ENCODE measurements around the gene SYNDIG1. TPM values are rescaled to one million over a fixed set of nuclear protein-coding genes. Genes with fewer than 3 reads are reported as not detected.

Gene SYNDIG1
- total and polyA plus RNA-seq, 2 of the 4 experiments (the other 2 are of a cell fraction) = not detected

DNA sequence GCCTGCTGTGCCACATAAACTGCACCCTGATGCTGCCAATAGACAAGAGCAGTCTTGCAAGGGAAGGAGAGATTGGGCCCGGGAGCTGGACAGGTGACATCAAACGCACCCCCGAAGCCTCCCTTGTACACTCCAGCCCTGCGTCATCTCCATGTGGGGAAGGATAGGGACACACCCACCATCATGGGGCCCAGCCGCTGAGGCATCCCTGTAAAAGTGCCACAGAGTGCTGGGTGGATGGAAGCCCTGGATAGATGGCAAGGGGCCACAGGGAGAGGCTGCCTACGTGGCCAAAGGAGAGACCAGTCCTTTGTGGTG lies 117.1 kb downstream of the SYNDIG1 start:
- H2BK15ac ChIP-seq (ENCODE audit: low read depth, low read length) = no peak overlapping the region
- CTCF ChIA-PET = no interaction called here
- dilution Hi-C loops (cut with HindIII; ENCODE audit: low sequenced_read_pairs, unreplicated experiment) = no loop called here

More for the DNA sequence above, 117.1 kb downstream of the SYNDIG1 start:
- H3K56ac ChIP-seq (ENCODE audit: extremely low read depth, insufficient read depth, low read length) = no peak overlapping the region
- H2AK5ac ChIP-seq (ENCODE audit: low read depth, low read length) = no peak overlapping the region
- in situ Hi-C loops (cut with MboI; ENCODE audit: low sequenced_read_pairs) = no loop called here
- H3K27me3 ChIP-seq (ENCODE audit: control insufficient read depth, insufficient read depth, low read length) = peaks cover 12% of the 10 kb centered on the region
- no peak overlapping the region for H3K18ac ChIP-seq (ENCODE audit: low read depth, low read length)
- BruUV-seq (replicated peaks) = no TSS peak
- no peaks in the 10 kb centered on the region for H3K9me3 ChIP-seq (ENCODE audit: control insufficient read depth, insufficient read depth, low read length)
- H3K36me3 ChIP-seq (ENCODE audit: control insufficient read depth, insufficient read depth, low read length) = no peaks in the 10 kb centered on the region
- POLR2A ChIA-PET (ENCODE audit: unreplicated experiment) = no interaction called here
- no peak overlapping the region for H3K4me3 ChIP-seq (ENCODE audit: insufficient read depth, low read depth, low read length)
- DNase-seq (no peak), ATAC-seq (ENCODE audit: low read depth) (no peak)
- no peak overlapping the region for H4K5ac ChIP-seq (ENCODE audit: low read depth, low read length)
- H3K79me1 ChIP-seq (ENCODE audit: low read depth in 1 of 2, low read length in 2 of 2) = no peaks in the 10 kb centered on the region
- H3K4me1 ChIP-seq (ENCODE audit: control insufficient read depth, insufficient read depth, low read length) = no peaks in the 10 kb centered on the region
- H3K9me1 ChIP-seq (ENCODE audit: insufficient read depth, low read length) = no peaks in the 10 kb centered on the region
- TF ChIP-seq CHD1 (IDR thresholded peaks at IDR 0.05; ENCODE audit: low read depth, low read length) (no peak), MAZ (IDR thresholded peaks at IDR 0.05; ENCODE audit: borderline replicate concordance, low read depth, low read length) (no peak), POLR2A (IDR thresholded peaks at IDR 0.05; ENCODE audit: low read depth, low read length) (no peak), BHLHE40 (IDR thresholded peaks at IDR 0.05; ENCODE audit: low read depth, low read length) (no peak), FOS (IDR thresholded peaks at IDR 0.05; ENCODE audit: low read depth, low read length) (no peak), NFE2L2 (IDR thresholded peaks at IDR 0.05; ENCODE audit: low read depth, low read length) (no peak), MAFK (IDR thresholded peaks at IDR 0.05; ENCODE audit: low read depth, low read length) (no peak)
- TF ChIP-seq, protein P1, sequence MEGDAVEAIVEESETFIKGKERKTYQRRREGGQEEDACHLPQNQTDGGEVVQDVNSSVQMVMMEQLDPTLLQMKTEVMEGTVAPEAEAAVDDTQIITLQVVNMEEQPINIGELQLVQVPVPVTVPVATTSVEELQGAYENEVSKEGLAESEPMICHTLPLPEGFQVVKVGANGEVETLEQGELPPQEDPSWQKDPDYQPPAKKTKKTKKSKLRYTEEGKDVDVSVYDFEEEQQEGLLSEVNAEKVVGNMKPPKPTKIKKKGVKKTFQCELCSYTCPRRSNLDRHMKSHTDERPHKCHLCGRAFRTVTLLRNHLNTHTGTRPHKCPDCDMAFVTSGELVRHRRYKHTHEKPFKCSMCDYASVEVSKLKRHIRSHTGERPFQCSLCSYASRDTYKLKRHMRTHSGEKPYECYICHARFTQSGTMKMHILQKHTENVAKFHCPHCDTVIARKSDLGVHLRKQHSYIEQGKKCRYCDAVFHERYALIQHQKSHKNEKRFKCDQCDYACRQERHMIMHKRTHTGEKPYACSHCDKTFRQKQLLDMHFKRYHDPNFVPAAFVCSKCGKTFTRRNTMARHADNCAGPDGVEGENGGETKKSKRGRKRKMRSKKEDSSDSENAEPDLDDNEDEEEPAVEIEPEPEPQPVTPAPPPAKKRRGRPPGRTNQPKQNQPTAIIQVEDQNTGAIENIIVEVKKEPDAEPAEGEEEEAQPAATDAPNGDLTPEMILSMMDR (conservative IDR thresholded peaks at IDR 0.05; ENCODE audit: low read depth, low read length) = no peak
- TF ChIP-seq, protein P2, sequence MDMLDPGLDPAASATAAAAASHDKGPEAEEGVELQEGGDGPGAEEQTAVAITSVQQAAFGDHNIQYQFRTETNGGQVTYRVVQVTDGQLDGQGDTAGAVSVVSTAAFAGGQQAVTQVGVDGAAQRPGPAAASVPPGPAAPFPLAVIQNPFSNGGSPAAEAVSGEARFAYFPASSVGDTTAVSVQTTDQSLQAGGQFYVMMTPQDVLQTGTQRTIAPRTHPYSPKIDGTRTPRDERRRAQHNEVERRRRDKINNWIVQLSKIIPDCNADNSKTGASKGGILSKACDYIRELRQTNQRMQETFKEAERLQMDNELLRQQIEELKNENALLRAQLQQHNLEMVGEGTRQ (IDR thresholded peaks at IDR 0.05; ENCODE audit: low read depth, low read length) = no peak
- H2BK20ac ChIP-seq (ENCODE audit: low read depth, low read length) = no peak overlapping the region
- no peak overlapping the region for H3K14ac ChIP-seq (replicated peaks; ENCODE audit: low read depth, low read length)
- H2BK5ac ChIP-seq (ENCODE audit: low read depth, low read length, poor library complexity, severe bottlenecking) = no peak overlapping the region
- no peak overlapping the region for H4K91ac ChIP-seq (ENCODE audit: insufficient read depth, low read depth, low read length)
- no peak overlapping the region for H4K8ac ChIP-seq (ENCODE audit: low read depth in 2 of 2, low read length in 2 of 2)
- no peak overlapping the region for H3K4ac ChIP-seq (ENCODE audit: low read depth, low read length)
- no peak overlapping the region for H2AK9ac ChIP-seq (replicated peaks; ENCODE audit: low read depth, low read length, poor library complexity)
- H3K4me2 ChIP-seq (ENCODE audit: low read depth, low read length) = no peak overlapping the region
- WGBS, 2 experiments (ENCODE audit: extremely low coverage in 2 of 2, insufficient read length in 1 of 2) = no CpG with 5 or more reads among the region's 6 CpGs
- intact Hi-C loops (cut with micrococcal nuclease) = no loop called here
- no peak overlapping the region for H3K23ac ChIP-seq (ENCODE audit: low read depth, low read length)
- no peaks in the 10 kb centered on the region for H4K20me1 ChIP-seq (ENCODE audit: insufficient read depth, low read length)
- no peak overlapping the region for H2BK120ac ChIP-seq (ENCODE audit: low read depth, low read length)
- no peak overlapping the region for H3K9ac ChIP-seq (ENCODE audit: low read depth, low read length)
- H3K27ac ChIP-seq (ENCODE audit: insufficient read depth, low read length) = no peak overlapping the region
- no peak overlapping the region for H2AFZ ChIP-seq (replicated peaks; ENCODE audit: low read length, poor library complexity)

Data from IMR-90 (cell line).